H9 (cell line): ENCODE measurements around the gene GALNT15. TPM values are rescaled to one million over a fixed set of nuclear protein-coding genes. Genes with fewer than 3 reads are reported as not detected.

ENCODE experiments used
- DNase-seq: peaks from one replicate; pipeline ENCODE4 v3.0.0-alpha.2; 2017
- H2AFZ ChIP-seq: one replicate; pipeline ENCODE4 v1.6.1; 2013; ENCODE audit warnings: mild to moderate bottlenecking, low read length, control low read depth, moderate library complexity
- H2AK5ac ChIP-seq: 2 replicates; pipeline ENCODE4 v1.6.1; 2013; ENCODE audit warnings: low read length, control low read depth, mixed read lengths; ENCODE audit not compliant: insufficient read length
- H2BK120ac ChIP-seq: one replicate; pipeline ENCODE4 v1.6.1; 2013; ENCODE audit warnings: low read depth, mild to moderate bottlenecking, low read length, control low read depth, inconsistent platforms; ENCODE audit not compliant: poor library complexity, severe bottlenecking
- H2BK12ac ChIP-seq: 2 replicates; pipeline ENCODE4 v1.6.1; 2013; ENCODE audit warnings: low read length, control low read depth, mixed read lengths, low read depth; ENCODE audit not compliant: insufficient read length
- H2BK15ac ChIP-seq: 2 replicates; pipeline ENCODE4 v1.6.1; 2013; ENCODE audit warnings: low read depth, low read length, control low read depth
- H2BK20ac ChIP-seq: one replicate; pipeline ENCODE4 v1.6.1; 2013; ENCODE audit warnings: low read depth, mild to moderate bottlenecking, low read length, control low read depth, inconsistent platforms; ENCODE audit not compliant: poor library complexity, severe bottlenecking
- H2BK5ac ChIP-seq: 2 replicates; pipeline ENCODE4 v1.6.1; 2013; ENCODE audit warnings: low read length, control low read depth, mixed read lengths; ENCODE audit not compliant: insufficient read length
- H3K14ac ChIP-seq: 2 replicates; pipeline ENCODE4 v1.6.1; 2013; ENCODE audit warnings: low read length, control low read depth; ENCODE audit not compliant: insufficient read depth
- H3K18ac ChIP-seq: 2 replicates; pipeline ENCODE4 v1.6.1; 2013; ENCODE audit warnings: low read depth, mild to moderate bottlenecking, mixed read lengths, low read length, control low read depth; ENCODE audit not compliant: insufficient read length
- H3K23ac ChIP-seq: 2 replicates; pipeline ENCODE4 v1.6.1; 2013; ENCODE audit warnings: low read length, control low read depth, mixed read lengths, low read depth; ENCODE audit not compliant: insufficient read length
- H3K23me2 ChIP-seq: 2 replicates; pipeline ENCODE4 v1.6.1; 2013; ENCODE audit warnings: low read depth, mild to moderate bottlenecking, mixed read lengths, low read length, control low read depth; ENCODE audit not compliant: insufficient read length, poor library complexity, severe bottlenecking
- H3K27ac ChIP-seq: 2 replicates; pipeline ENCODE4 v1.5.1; 2013; ENCODE audit warnings: low read length, control low read depth, mixed read lengths, low read depth; ENCODE audit not compliant: insufficient read length
- H3K27me3 ChIP-seq: 2 replicates; pipeline ENCODE4 v1.6.1; 2013; ENCODE audit warnings: low read length, control low read depth, inconsistent platforms; ENCODE audit not compliant: insufficient read depth
- H3K4ac ChIP-seq: 2 replicates; pipeline ENCODE4 v1.6.1; 2013; ENCODE audit warnings: low read depth, mild to moderate bottlenecking, control low read depth, inconsistent platforms, low read length, moderate library complexity
- H3K4me1 ChIP-seq: 2 replicates; pipeline ENCODE4 v1.6.1; 2013; ENCODE audit warnings: low read length, control low read depth, inconsistent platforms; ENCODE audit not compliant: insufficient read depth
- H3K4me2 ChIP-seq: 2 replicates; pipeline ENCODE4 v1.6.1; 2013; ENCODE audit warnings: low read length, control low read depth, mixed read lengths; ENCODE audit not compliant: insufficient read length, insufficient read depth
- H3K56ac ChIP-seq: 2 replicates; pipeline ENCODE4 v1.6.1; 2013; ENCODE audit warnings: low read depth, mild to moderate bottlenecking, mixed read lengths, low read length, control low read depth; ENCODE audit not compliant: insufficient read length
- H3K79me1 ChIP-seq: 2 replicates; pipeline ENCODE4 v1.6.1; 2013; ENCODE audit warnings: low read depth, mild to moderate bottlenecking, moderate library complexity, low read length, control low read depth, inconsistent platforms; ENCODE audit not compliant: insufficient read depth, poor library complexity, severe bottlenecking
- H3K79me2 ChIP-seq: 2 replicates; pipeline ENCODE4 v1.6.1; 2013; ENCODE audit warnings: low read length, control low read depth, inconsistent platforms; ENCODE audit not compliant: insufficient read depth
- H3K9ac ChIP-seq: 2 replicates; pipeline ENCODE4 v1.6.1; 2013; ENCODE audit warnings: low read length, control low read depth, mixed read lengths; ENCODE audit not compliant: insufficient read length; ENCODE audit errors: extremely low read depth
- H3K9me3 ChIP-seq: one replicate; pipeline ENCODE4 v1.6.1; 2013; ENCODE audit warnings: low read depth, low read length, inconsistent platforms; ENCODE audit not compliant: control insufficient read depth
- H3T11ph ChIP-seq: one replicate; pipeline ENCODE4 v1.6.1; 2013; ENCODE audit warnings: mild to moderate bottlenecking, low read length, control low read depth, inconsistent platforms
- H4K20me1 ChIP-seq: one replicate; pipeline ENCODE4 v1.6.1; 2013; ENCODE audit not compliant: control insufficient read depth, insufficient read length, insufficient read depth
- H4K5ac ChIP-seq: 2 replicates; pipeline ENCODE4 v1.6.1; 2013; ENCODE audit warnings: low read depth, mild to moderate bottlenecking, mixed read lengths, low read length, control low read depth; ENCODE audit not compliant: insufficient read length
- H4K8ac ChIP-seq: replicated peaks from 2 replicates; pipeline ENCODE4 v1.6.1; 2013; ENCODE audit warnings: low read length, control low read depth, mixed read lengths, low read depth; ENCODE audit not compliant: insufficient read length
- H4K91ac ChIP-seq: 2 replicates; pipeline ENCODE4 v1.6.1; 2013; ENCODE audit warnings: low read depth, mild to moderate bottlenecking, moderate library complexity, mixed read lengths, low read length, control low read depth; ENCODE audit not compliant: insufficient read length
- H3K27ac Mint-ChIP-seq, 3 experiments: 2 replicates in 2 of 3; 3 replicates in 1 of 3; pipeline ENCODE4 v1.8.0; 2020 to 2021; ENCODE audit warnings: mixed read lengths in 3 of 3, mild to moderate bottlenecking in 1 of 3, moderate library complexity in 1 of 3
- H3K27me3 Mint-ChIP-seq: 2 replicates; pipeline ENCODE4 v1.8.0; 2021; ENCODE audit warnings: low read depth, mild to moderate bottlenecking, moderate library complexity, mixed read lengths
- H3K36me3 Mint-ChIP-seq, 3 experiments: 2 replicates in 2 of 3; 3 replicates in 1 of 3; pipeline ENCODE4 v1.8.0; 2020 to 2021; ENCODE audit warnings: low read depth in 3 of 3, mixed read lengths in 3 of 3; ENCODE audit not compliant: insufficient read depth in 1 of 3
- H3K4me1 Mint-ChIP-seq, 2 experiments: 2 replicates each; pipeline ENCODE4 v1.8.0; 2020; ENCODE audit warnings: mixed read lengths in 2 of 2
- H3K4me3 Mint-ChIP-seq, 2 experiments: 2 replicates in 1 of 2; 3 replicates in 1 of 2; pipeline ENCODE4 v1.8.0; 2020 to 2021; ENCODE audit warnings: mild to moderate bottlenecking in 2 of 2, mixed read lengths in 2 of 2, moderate library complexity in 1 of 2
- H3K9me3 Mint-ChIP-seq, 2 experiments: 2 replicates in 1 of 2; 3 replicates in 1 of 2; pipeline ENCODE4 v1.8.0; 2020; ENCODE audit warnings: mild to moderate bottlenecking in 2 of 2, mixed read lengths in 2 of 2, moderate library complexity in 1 of 2
- WGBS: extraction: QIAGEN DNeasy Blood & Tissue Kit; methylation state at CpG from one replicate; pipeline ENCODE4 v1.1.7; 2013; ENCODE audit warnings: missing lambda C conversion rate, low lambda C conversion rate, mixed read lengths; ENCODE audit not compliant: insufficient read length; ENCODE audit errors: extremely low coverage; 5-methylcytosine and 5-hydroxymethylcytosine counted together
- total RNA-seq: library from RNA; stranded (reverse); gene quantifications from 2 replicates; pipeline ENCODE4 v1.2.1, GENCODE V29; 2021
- TF ChIP-seq, protein P1 (sequence below): fragments of 200-600 bp; sonication (generic); conservative IDR thresholded peaks from 3 replicates; pipeline ENCODE4 v1.8.0; 2021; ENCODE audit warnings: antibody characterized with exemption, mild to moderate bottlenecking

The GALNT15 gene
- total RNA-seq, 1 experiment from 2014 or later = 0.04 TPM

DNA sequence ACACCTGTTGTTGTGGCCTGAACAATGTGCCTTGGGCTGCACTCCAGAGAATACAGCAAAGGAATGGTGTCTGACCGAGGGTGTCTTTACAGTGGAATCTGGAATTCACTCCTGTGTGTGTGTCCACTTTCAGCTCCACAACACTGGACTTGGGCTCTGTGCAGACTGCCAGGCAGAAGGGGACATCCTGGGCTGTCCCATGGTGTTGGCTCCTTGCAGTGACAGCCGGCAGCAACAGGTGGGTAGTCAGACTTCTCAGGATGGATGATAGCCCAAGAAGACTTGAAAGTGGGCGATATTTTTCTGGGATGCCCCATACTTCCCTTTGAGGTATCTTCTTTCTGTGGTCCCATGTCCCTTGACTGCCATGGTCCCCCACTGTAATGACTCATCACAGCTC, 45.3 kb downstream of the GALNT15 start:
- Histone ChIP-seq H2BK12ac (no peak overlapping the region), H3K9me3 (no peaks in the 10 kb centered on the region), H3K27me3 (no peaks in the 10 kb centered on the region), H3K27ac (no peak overlapping the region), H3K18ac (no peak overlapping the region), H2BK15ac (no peak overlapping the region), H4K5ac (no peak overlapping the region), H3K79me2 (no peaks in the 10 kb centered on the region), H3K4me1 (no peaks in the 10 kb centered on the region), H3K56ac (no peak overlapping the region), H2BK20ac (no peak overlapping the region), H2BK5ac (no peak overlapping the region), H4K20me1 (no peaks in the 10 kb centered on the region), H2AK5ac (no peak overlapping the region), H3K9ac (no peak overlapping the region), H4K91ac (no peak overlapping the region), H3T11ph (no peak overlapping the region), H2AFZ (no peak overlapping the region), H4K8ac (no peak overlapping the region), H3K79me1 (no peaks in the 10 kb centered on the region), H3K23me2 (no peaks in the 10 kb centered on the region), H2BK120ac (no peak overlapping the region), H3K4ac (no peak overlapping the region), H3K23ac (no peak overlapping the region), H3K14ac (no peak overlapping the region), H3K4me2 (no peak overlapping the region)
- no peak overlapping the region for H3K4me3 Mint-ChIP-seq
- no peak overlapping the region for H3K27ac Mint-ChIP-seq
- no CpG with 5 or more reads among the region's 3 CpGs for WGBS
- peaks cover 17% of the 10 kb centered on the region for H3K27me3 Mint-ChIP-seq
- H3K36me3 Mint-ChIP-seq = no peaks in the 10 kb centered on the region; a peak in 1 of 7 replicates
- TF ChIP-seq, protein P1, sequence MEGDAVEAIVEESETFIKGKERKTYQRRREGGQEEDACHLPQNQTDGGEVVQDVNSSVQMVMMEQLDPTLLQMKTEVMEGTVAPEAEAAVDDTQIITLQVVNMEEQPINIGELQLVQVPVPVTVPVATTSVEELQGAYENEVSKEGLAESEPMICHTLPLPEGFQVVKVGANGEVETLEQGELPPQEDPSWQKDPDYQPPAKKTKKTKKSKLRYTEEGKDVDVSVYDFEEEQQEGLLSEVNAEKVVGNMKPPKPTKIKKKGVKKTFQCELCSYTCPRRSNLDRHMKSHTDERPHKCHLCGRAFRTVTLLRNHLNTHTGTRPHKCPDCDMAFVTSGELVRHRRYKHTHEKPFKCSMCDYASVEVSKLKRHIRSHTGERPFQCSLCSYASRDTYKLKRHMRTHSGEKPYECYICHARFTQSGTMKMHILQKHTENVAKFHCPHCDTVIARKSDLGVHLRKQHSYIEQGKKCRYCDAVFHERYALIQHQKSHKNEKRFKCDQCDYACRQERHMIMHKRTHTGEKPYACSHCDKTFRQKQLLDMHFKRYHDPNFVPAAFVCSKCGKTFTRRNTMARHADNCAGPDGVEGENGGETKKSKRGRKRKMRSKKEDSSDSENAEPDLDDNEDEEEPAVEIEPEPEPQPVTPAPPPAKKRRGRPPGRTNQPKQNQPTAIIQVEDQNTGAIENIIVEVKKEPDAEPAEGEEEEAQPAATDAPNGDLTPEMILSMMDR = no peak
- no peak for DNase-seq
- no peaks in the 10 kb centered on the region for H3K9me3 Mint-ChIP-seq
- H3K4me1 Mint-ChIP-seq = no peaks in the 10 kb centered on the region
